Kidney (tissue), 14 donors: ENCODE results near the gene SMYD3. TPM values are rescaled to one million over a fixed set of nuclear protein-coding genes. Genes with fewer than 3 reads are reported as not detected.
A peak's percentile ranks its signal among the peaks of the same experiment; 100 is the strongest.

Experiments used
- DNase-seq, 5 donors: peaks; one replicate each; pipeline ENCODE4 v3.0.0-alpha.2; 2013 to 2020
- FAIRE-seq: peaks from 2 replicates; lab custom pipeline; 2012; peaks lifted over from hg19 to GRCh38; lab: Jason Lieb, UNC
- H3K27ac ChIP-seq, 2 donors: one replicate each; pipeline ENCODE4 v1.7.0; 2013; ENCODE audit warnings: low read depth in 2 of 2, low read length in 2 of 2, inconsistent platforms in 1 of 2
- H3K27me3 ChIP-seq: one replicate; pipeline ENCODE4 v1.7.1; 2013; ENCODE audit warnings: low read length, inconsistent platforms; ENCODE audit not compliant: control insufficient read depth, insufficient read depth
- H3K36me3 ChIP-seq, 3 donors: one replicate each; pipeline versions ENCODE4 v1.7.0 to v1.7.1; 2013; ENCODE audit warnings: low read length in 3 of 3, control low read depth in 1 of 3, inconsistent platforms in 1 of 3; ENCODE audit not compliant: insufficient read depth in 3 of 3, control insufficient read depth in 2 of 3
- H3K4me1 ChIP-seq, 3 donors: one replicate each; pipeline versions ENCODE4 v1.7.0 to v1.7.1; 2013; ENCODE audit warnings: low read length in 3 of 3, inconsistent platforms in 1 of 3, low read depth in 1 of 3; ENCODE audit not compliant: control insufficient read depth in 2 of 3, insufficient read depth in 2 of 3
- H3K4me3 ChIP-seq, 3 donors: one replicate each; pipeline versions ENCODE4 v1.7.0 to v1.8.1; 2013; ENCODE audit warnings: low read length in 3 of 3, control low read depth in 1 of 3, inconsistent platforms in 1 of 3
- H3K9ac ChIP-seq, 3 donors: one replicate each; pipeline versions ENCODE4 v1.7.0 to v1.7.1; 2013; ENCODE audit warnings: low read length in 3 of 3, control low read depth in 1 of 3, inconsistent platforms in 1 of 3
- H3K9me3 ChIP-seq, 3 donors: one replicate each; pipeline versions ENCODE4 v1.7.0 to v1.7.1; 2013; ENCODE audit warnings: low read length in 3 of 3, control low read depth in 1 of 3, inconsistent platforms in 1 of 3; ENCODE audit not compliant: control insufficient read depth in 2 of 3, insufficient read depth in 1 of 3
- intact Hi-C: fragments of 100-400 bp; cut with DNase I; formaldehyde crosslinking; loops from one replicate; pipeline ENCODE4 v1.11.1; 2022
- polyA plus RNA-seq: library from polyadenylated mRNA; stranded (reverse); fragments of 350-450 nt; fragmentation: Illumina TruSeq; extraction: RNeasy Lipid Tissue Mini Kit (QIAGEN cat#74804); gene quantifications from one replicate; pipeline ENCODE4 v1.2.3, GENCODE V29; 2014; ENCODE audit warnings: low read depth, low replicate concordance; ENCODE audit not compliant: insufficient read depth
- total RNA-seq: library from RNA; stranded (reverse); fragmentation: NEBNext Ultra II Directional; extraction: Animal tissue kit (Norgen Biotek cat#: 25700); gene quantifications from one replicate; pipeline ENCODE4 v1.2.1, GENCODE V29; 2021
- TF ChIP-seq, protein P1 (sequence below): IDR thresholded peaks from 3 replicates; pipeline ENCODE4 v1.5.1; 2012; ENCODE audit warnings: mild to moderate bottlenecking, moderate library complexity, borderline replicate concordance; ENCODE audit not compliant: insufficient read depth; ENCODE audit errors: extremely low read depth
- donor health status: control.
- donor health status: control.
- donor health status: control.
- donor health status: control.
- donor health status: control.
- donor health status: DM: yes; HTN: yes; CAD: no.
- donor health status: Normal renal cell carcinoma (clear cell type).

The SMYD3 gene
- total and polyA plus RNA-seq, 2 donors from 2014 or later: 23.3 to 23.9 TPM

DNA sequence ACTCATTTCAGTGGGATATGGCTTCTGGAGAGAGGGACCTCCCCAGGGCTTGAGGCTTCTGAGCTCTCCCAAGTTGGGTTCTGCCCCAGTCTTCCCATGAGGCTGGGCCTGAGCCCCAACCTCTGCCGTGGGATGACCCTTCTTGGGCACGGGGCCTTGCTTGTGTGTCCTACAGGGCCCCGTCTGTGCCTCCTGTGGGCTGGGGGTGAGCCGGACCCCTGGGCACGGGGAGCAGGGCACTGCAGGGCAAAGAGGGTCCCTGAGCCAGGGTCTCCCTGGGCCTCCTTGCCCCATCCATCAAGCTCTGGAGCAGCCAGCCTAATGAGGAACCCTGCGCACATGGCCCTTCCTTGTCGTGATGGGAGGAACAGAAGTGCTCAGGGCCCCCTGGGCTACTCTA, 5.2 kb upstream of the SMYD3 start:
- TF ChIP-seq, protein P1, sequence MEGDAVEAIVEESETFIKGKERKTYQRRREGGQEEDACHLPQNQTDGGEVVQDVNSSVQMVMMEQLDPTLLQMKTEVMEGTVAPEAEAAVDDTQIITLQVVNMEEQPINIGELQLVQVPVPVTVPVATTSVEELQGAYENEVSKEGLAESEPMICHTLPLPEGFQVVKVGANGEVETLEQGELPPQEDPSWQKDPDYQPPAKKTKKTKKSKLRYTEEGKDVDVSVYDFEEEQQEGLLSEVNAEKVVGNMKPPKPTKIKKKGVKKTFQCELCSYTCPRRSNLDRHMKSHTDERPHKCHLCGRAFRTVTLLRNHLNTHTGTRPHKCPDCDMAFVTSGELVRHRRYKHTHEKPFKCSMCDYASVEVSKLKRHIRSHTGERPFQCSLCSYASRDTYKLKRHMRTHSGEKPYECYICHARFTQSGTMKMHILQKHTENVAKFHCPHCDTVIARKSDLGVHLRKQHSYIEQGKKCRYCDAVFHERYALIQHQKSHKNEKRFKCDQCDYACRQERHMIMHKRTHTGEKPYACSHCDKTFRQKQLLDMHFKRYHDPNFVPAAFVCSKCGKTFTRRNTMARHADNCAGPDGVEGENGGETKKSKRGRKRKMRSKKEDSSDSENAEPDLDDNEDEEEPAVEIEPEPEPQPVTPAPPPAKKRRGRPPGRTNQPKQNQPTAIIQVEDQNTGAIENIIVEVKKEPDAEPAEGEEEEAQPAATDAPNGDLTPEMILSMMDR: no peak
- H3K9ac ChIP-seq: no peak overlapping the region
- H3K36me3 ChIP-seq: no peaks in the 10 kb centered on the region
- DNase-seq: no peak
- H3K4me3 ChIP-seq: no peak overlapping the region
- no peaks in the 10 kb centered on the region for H3K4me1 ChIP-seq
- no peak for FAIRE-seq
- intact Hi-C loops: no loop called here
- no peak overlapping the region for H3K27ac ChIP-seq
- H3K9me3 ChIP-seq: peaks cover 0 to 19% (median 5%) of the 10 kb centered on the region in 3 donors
- H3K27me3 ChIP-seq: no peaks in the 10 kb centered on the region

DNA sequence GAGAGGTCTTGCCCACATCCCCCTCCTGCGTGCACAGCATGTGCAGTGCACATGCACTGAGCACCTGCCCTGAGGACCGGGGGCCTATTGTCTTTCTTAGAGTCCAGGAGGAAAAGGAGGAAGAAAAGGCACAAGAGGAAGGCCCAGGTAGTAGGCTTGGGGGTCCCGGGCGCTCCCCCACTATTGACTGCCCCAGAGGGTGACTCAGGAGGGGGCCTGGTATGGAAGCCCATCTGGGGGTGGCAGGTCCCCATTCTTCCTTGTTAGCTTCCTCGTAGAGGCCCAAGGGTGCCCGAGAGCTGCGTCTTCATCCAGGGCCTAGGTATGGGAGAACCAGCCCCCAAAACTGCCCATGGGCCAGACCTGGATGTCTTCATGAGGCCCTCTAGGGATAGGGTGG, 4.1 kb upstream of the SMYD3 start:
- H3K4me3 ChIP-seq: no peak overlapping the region
- H3K27me3 ChIP-seq: no peaks in the 10 kb centered on the region
- peaks cover 0 to 3% (median 0%) of the 10 kb centered on the region in 3 donors for H3K4me1 ChIP-seq
- peak in 1 of 5 donors; percentile 66 for DNase-seq
- H3K9ac ChIP-seq: no peak overlapping the region
- no peak overlapping the region for H3K27ac ChIP-seq
- no peaks in the 10 kb centered on the region for H3K36me3 ChIP-seq
- FAIRE-seq: no peak
- intact Hi-C loops: no loop called here
- TF ChIP-seq, protein P1: no peak
- H3K9me3 ChIP-seq: peaks cover 0 to 14% (median 5%) of the 10 kb centered on the region in 3 donors

DNA sequence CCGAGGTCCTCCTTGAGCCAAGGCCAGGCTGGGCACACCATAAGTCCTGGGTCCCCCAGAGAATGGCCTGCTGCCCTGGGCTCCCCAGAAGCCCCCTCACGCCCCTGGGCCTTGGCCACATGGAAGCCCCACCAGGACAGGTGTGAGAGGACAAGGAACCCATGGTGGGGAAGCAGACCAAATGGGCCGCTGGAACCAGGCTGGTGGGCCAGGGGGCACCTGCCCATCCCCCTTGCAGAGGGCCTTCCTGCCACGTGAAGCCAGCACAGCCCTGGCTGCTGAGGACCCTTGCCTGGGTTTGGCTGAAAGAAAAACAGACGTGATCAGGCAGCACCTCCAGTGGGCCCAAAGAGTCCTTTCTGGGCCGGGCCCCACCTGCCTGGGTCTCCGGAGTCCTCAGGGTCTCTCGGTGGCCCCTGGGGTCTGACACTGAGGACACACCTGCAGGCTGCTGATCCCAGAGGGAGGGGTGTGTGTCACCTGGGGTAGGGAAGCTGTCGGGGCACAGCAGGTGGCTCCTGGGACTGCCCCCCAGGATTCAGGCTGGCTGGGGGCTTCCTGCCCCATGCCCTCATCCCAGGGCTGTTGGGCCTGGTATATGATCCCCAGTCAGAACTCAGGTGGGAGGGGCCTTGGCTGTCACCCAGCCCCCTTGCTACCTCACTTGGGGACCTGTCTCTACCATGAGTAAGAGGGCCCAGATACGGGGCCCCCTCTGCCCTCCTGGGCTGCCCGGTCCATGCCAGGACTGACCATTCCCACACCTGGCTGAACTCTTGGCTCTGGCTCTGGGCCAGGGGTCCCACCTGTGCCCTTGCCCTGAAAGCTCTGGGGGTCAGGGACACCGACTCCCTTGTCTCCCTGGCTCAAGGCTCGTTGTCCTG, 3.3 kb upstream of the SMYD3 start:
- DNase-seq (peak in 1 of 5 donors; percentile 70), FAIRE-seq (no peak)
- no peaks in the 10 kb centered on the region for H3K27me3 ChIP-seq
- no peak overlapping the region for H3K27ac ChIP-seq
- intact Hi-C loops: no loop called here
- peaks cover 0 to 7% (median 2%) of the 10 kb centered on the region in 3 donors for H3K9me3 ChIP-seq
- H3K36me3 ChIP-seq: no peaks in the 10 kb centered on the region
- H3K4me3 ChIP-seq: no peak overlapping the region
- H3K4me1 ChIP-seq: peaks cover 0 to 5% (median 0%) of the 10 kb centered on the region in 3 donors
- TF ChIP-seq, protein P1: no peak
- no peak overlapping the region for H3K9ac ChIP-seq
